Measurements from ENCODE around the gene WDR72.
"Not testable (repeated sequence)": the region's sequence is repeated elsewhere in the genome, so short reads cannot be mapped to it uniquely, and the experiment has no call there.

Gene WDR72

GRCh38 chr15:53710906-53711305 lies 48.6 kb downstream of the WDR72 start:
- FAIRE-seq (no peak), DNase-seq (ENCODE audit: insufficient read length, low spot score) (no peak)

- FAIRE-seq (no peak), DNase-seq (ENCODE audit: insufficient read length, low spot score) (no peak)
Observed at GRCh38 chr15:53709821-53710220, 49.6 kb downstream of the WDR72 start.

GRCh38 chr15:53695365-53695764 lies 64.1 kb downstream of the WDR72 start:
- DNase-seq (ENCODE audit: insufficient read length, low spot score) (no peak), FAIRE-seq (no peak)

GRCh38 chr15:53694476-53694874 lies 65.0 kb downstream of the WDR72 start:
- FAIRE-seq (no peak), DNase-seq (ENCODE audit: insufficient read length, low spot score) (no peak)

GRCh38 chr15:53693729-53694475 lies 65.6 kb downstream of the WDR72 start:
- no peak for FAIRE-seq
- DNase-seq (ENCODE audit: insufficient read length, low spot score), result no peak

- FAIRE-seq; DNase-seq (ENCODE audit: insufficient read length, low spot score): not testable (repeated sequence)
Observed at GRCh38 chr15:53684162-53684561, 75.3 kb downstream of the WDR72 start.

- FAIRE-seq, result no peak
- DNase-seq (ENCODE audit: insufficient read length, low spot score), result no peak
Observed at GRCh38 chr15:53681056-53681455, 78.4 kb downstream of the WDR72 start.

- no peak for FAIRE-seq
- DNase-seq (ENCODE audit: insufficient read length, low spot score), result no peak
Observed at GRCh38 chr15:53675832-53676231, 83.6 kb downstream of the WDR72 start.

- DNase-seq (ENCODE audit: insufficient read length, low spot score), result no peak
- no peak for FAIRE-seq
Observed at GRCh38 chr15:53671545-53671944, 87.9 kb downstream of the WDR72 start.

- FAIRE-seq (no peak), DNase-seq (ENCODE audit: insufficient read length, low spot score) (no peak)
Observed at GRCh38 chr15:53670701-53671100, 88.8 kb downstream of the WDR72 start.

GRCh38 chr15:53665930-53666329 lies 93.5 kb downstream of the WDR72 start:
- DNase-seq (ENCODE audit: insufficient read length, low spot score) (no peak), FAIRE-seq (no peak)

- FAIRE-seq (no peak), DNase-seq (ENCODE audit: insufficient read length, low spot score) (no peak)
Observed at GRCh38 chr15:53658827-53659555, 100.5 kb downstream of the WDR72 start.

GRCh38 chr15:53658255-53658654 lies 101.2 kb downstream of the WDR72 start:
- DNase-seq (ENCODE audit: insufficient read length, low spot score) (no peak), FAIRE-seq (no peak)

- DNase-seq (ENCODE audit: insufficient read length, low spot score) (no peak), FAIRE-seq (no peak)
Observed at GRCh38 chr15:53648934-53649333, 110.5 kb downstream of the WDR72 start.

- DNase-seq (ENCODE audit: insufficient read length, low spot score) (no peak), FAIRE-seq (no peak)
Observed at GRCh38 chr15:53644660-53645059, 114.8 kb downstream of the WDR72 start.

- DNase-seq (ENCODE audit: insufficient read length, low spot score) (no peak), FAIRE-seq (no peak)
Observed at GRCh38 chr15:53634517-53635106, 124.9 kb downstream of the WDR72 start.

GRCh38 chr15:53627279-53627678 lies 132.2 kb downstream of the WDR72 start:
- DNase-seq (ENCODE audit: insufficient read length, low spot score), result no peak
- FAIRE-seq, result no peak

- DNase-seq (ENCODE audit: insufficient read length, low spot score) (no peak), FAIRE-seq (no peak)
Observed at GRCh38 chr15:53625962-53626845, 133.3 kb downstream of the WDR72 start.

- FAIRE-seq, result no peak
- no peak for DNase-seq (ENCODE audit: insufficient read length, low spot score)
Observed at GRCh38 chr15:53625260-53625659, 134.2 kb downstream of the WDR72 start.

- FAIRE-seq, result no peak
- no peak for DNase-seq (ENCODE audit: insufficient read length, low spot score)
Observed at GRCh38 chr15:53618461-53618860, 141.0 kb downstream of the WDR72 start.

All from HTR-8/SVneo (cell line).